Gastrocnemius medialis (tissue), 4 donors: ENCODE results near the gene SLC39A8. TPM values are rescaled to one million over a fixed set of nuclear protein-coding genes. Genes with fewer than 3 reads are reported as not detected.

Experiments
- ATAC-seq, 2 donors: fragments of 150-250 bp; one replicate each; pipeline ENCODE4 v1.9.1; 2016
- DNase-seq, 2 donors: peaks; one replicate each; pipeline ENCODE4 v3.0.0-alpha.2; 2019
- H3K27ac ChIP-seq, 4 donors: fragments of 200-600 bp; sonication (generic); 1 replicate in 1 of 4; 2 replicates in 3 of 4; pipeline ENCODE4 v1.5.1; 2016 to 2018; ENCODE audit warnings: mild to moderate bottlenecking in 2 of 4, moderate library complexity in 1 of 4
- H3K27me3 ChIP-seq, 3 donors: fragments of 200-600 bp; sonication (generic) in 2 of 3; 1 replicate in 1 of 3; 2 replicates in 2 of 3; pipeline versions ENCODE4 v1.5.1 to v1.6.0; 2016 to 2019; ENCODE audit warnings: mild to moderate bottlenecking in 1 of 3, moderate library complexity in 1 of 3
- H3K36me3 ChIP-seq, 2 donors: fragments of 200-600 bp; sonication (generic) in 1 of 2; one replicate each; pipeline ENCODE4 v1.5.1; 2017 to 2018
- H3K4me1 ChIP-seq, 2 donors: fragments of 200-600 bp; sonication (generic) in 1 of 2; one replicate each; pipeline ENCODE4 v1.5.1; 2016 to 2017; ENCODE audit warnings: mild to moderate bottlenecking in 2 of 2
- H3K4me3 ChIP-seq, 4 donors: fragments of 200-600 bp; sonication (generic) in 3 of 4; 1 replicate in 1 of 4; 2 replicates in 3 of 4; pipeline ENCODE4 v1.5.1; 2016 to 2019; ENCODE audit warnings: mild to moderate bottlenecking in 2 of 4
- H3K9me3 ChIP-seq, 3 donors: fragments of 200-600 bp; sonication (generic) in 2 of 3; 1 replicate in 1 of 3; 2 replicates in 2 of 3; pipeline ENCODE4 v1.5.1; 2016 to 2019
- POLR2A ChIP-seq, 2 donors: fragments of 450-650 bp; IDR thresholded peaks; one replicate each; pipeline ENCODE4 v1.6.1; 2017; ENCODE audit warnings: antibody characterized with exemption in 2 of 2, mild to moderate bottlenecking in 2 of 2, moderate library complexity in 2 of 2
- in situ Hi-C, 4 donors: fragments of 200-750 bp; cut with MboI; loops; one replicate each; pipeline versions ENCODE4 v1.15.0 to v1.8.0; 2017; ENCODE audit warnings: low sequenced_read_pairs in 4 of 4
- intact Hi-C: fragments of 100-400 bp; cut with DNase I; formaldehyde crosslinking; loops from one replicate; pipeline ENCODE4 v1.15.1; 2023; ENCODE audit warnings: low total_unique reads
- total RNA-seq, 4 donors: library from RNA; depleted of rRNA; stranded (reverse); fragments of >200 nt; gene quantifications; one replicate each; pipeline versions ENCODE4 v1.1.0 to v1.2.3, GENCODE V29; 2016
- TF ChIP-seq, protein P1 (sequence below), 5 experiments: fragments of 450-650 bp in 3 of 5; fragments of 200-600 bp in 2 of 5; sonication (generic) in 2 of 5; IDR thresholded peaks in 4 of 5; conservative IDR thresholded peaks in 1 of 5; 1 replicate in 4 of 5; 2 replicates in 1 of 5; pipeline ENCODE4 v1.5.1; 2016 to 2019; ENCODE audit warnings: antibody characterized with exemption in 5 of 5, mild to moderate bottlenecking in 3 of 5, moderate library complexity in 3 of 5

SLC39A8 gene
- total RNA-seq, 4 donors from 2014 or later: 1.2 to 1.8 (median 1.7) TPM

DNA sequence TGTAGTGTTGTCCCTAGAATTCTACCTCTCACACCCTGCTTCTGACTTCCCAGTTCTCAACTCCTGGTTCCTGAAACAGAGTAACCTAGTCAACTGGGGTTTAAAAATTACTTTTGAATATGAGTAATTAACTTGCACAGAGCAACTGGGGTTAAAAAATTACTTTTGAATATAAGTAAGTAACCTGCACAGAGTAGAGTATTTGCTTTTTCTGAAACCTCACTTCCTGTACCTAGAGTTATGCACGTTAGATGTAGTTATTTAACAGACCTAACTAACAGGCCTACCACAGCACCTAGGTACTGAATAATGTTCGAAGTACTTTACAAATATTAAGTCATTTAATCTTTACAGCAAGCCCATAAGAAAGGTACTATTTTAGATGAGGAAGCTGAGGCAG is 32.9 kb downstream of the SLC39A8 start:
- in situ Hi-C loops: no loop called here
- DNase-seq: no peak
- TF ChIP-seq, protein P1, sequence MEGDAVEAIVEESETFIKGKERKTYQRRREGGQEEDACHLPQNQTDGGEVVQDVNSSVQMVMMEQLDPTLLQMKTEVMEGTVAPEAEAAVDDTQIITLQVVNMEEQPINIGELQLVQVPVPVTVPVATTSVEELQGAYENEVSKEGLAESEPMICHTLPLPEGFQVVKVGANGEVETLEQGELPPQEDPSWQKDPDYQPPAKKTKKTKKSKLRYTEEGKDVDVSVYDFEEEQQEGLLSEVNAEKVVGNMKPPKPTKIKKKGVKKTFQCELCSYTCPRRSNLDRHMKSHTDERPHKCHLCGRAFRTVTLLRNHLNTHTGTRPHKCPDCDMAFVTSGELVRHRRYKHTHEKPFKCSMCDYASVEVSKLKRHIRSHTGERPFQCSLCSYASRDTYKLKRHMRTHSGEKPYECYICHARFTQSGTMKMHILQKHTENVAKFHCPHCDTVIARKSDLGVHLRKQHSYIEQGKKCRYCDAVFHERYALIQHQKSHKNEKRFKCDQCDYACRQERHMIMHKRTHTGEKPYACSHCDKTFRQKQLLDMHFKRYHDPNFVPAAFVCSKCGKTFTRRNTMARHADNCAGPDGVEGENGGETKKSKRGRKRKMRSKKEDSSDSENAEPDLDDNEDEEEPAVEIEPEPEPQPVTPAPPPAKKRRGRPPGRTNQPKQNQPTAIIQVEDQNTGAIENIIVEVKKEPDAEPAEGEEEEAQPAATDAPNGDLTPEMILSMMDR (IDR thresholded peaks at IDR 0.05 in 4 of 5, conservative IDR thresholded peaks at IDR 0.05 in 1 of 5): no peak
- TF ChIP-seq POLR2A (IDR thresholded peaks at IDR 0.05): no peak
- Histone ChIP-seq H3K27me3 (no peaks in the 10 kb centered on the region), H3K36me3 (no peaks in the 10 kb centered on the region), H3K4me3 (no peak overlapping the region), H3K9me3 (no peaks in the 10 kb centered on the region), H3K4me1 (no peaks in the 10 kb centered on the region), H3K27ac (no peak overlapping the region)
- intact Hi-C loops: no loop called here
- no peak for ATAC-seq

DNA sequence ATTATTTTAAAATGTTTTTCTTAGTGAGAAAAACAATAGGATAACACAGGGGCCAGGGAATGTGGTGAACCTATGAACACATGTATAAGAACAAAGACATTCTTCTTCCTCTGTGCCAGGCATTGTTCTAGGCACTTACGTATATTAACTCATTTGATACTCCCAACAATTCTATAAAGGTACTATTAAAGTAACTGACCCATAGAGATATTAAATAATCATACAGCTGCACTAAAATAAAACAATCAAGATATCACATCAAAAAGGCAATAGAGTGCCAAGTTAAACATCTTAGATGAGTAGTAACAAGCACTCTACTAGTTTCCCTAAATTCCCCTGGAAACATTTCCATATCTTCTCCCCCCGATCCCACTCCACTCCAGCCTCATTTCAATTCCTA is 33.4 kb downstream of the SLC39A8 start:
- Histone ChIP-seq H3K4me1 (no peaks in the 10 kb centered on the region), H3K27ac (no peak overlapping the region), H3K4me3 (no peak overlapping the region), H3K36me3 (no peaks in the 10 kb centered on the region), H3K9me3 (no peaks in the 10 kb centered on the region), H3K27me3 (no peaks in the 10 kb centered on the region)
- no peak for TF ChIP-seq POLR2A (IDR thresholded peaks at IDR 0.05)
- TF ChIP-seq, protein P1 (IDR thresholded peaks at IDR 0.05 in 4 of 5, conservative IDR thresholded peaks at IDR 0.05 in 1 of 5): no peak
- DNase-seq (no peak), ATAC-seq (no peak)
- in situ Hi-C loops (no loop called here), intact Hi-C loops (no loop called here)

DNA sequence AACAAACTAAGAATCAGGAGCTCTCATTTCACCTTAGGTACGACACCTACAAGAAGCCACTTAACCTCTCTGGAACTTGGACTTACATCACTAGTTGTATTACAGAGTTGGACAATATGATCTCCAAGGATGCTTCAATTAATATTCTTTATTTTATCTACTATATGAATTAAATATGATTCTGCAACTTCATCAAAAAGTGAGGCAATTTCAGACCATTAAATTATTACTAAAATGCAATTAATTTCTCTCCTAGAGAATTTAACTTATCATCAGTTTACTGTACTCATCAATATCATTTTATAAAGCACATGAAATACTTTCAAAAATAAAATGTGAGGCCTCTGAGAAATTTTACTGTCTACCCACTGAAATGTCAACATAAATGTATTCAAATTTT is 33.9 kb downstream of the SLC39A8 start:
- H3K4me1 ChIP-seq: no peaks in the 10 kb centered on the region
- no peak overlapping the region for H3K4me3 ChIP-seq
- intact Hi-C loops: no loop called here
- in situ Hi-C loops: no loop called here
- no peak overlapping the region for H3K27ac ChIP-seq
- no peaks in the 10 kb centered on the region for H3K36me3 ChIP-seq
- H3K9me3 ChIP-seq: no peaks in the 10 kb centered on the region
- ATAC-seq (no peak), DNase-seq (no peak)
- no peaks in the 10 kb centered on the region for H3K27me3 ChIP-seq
- TF ChIP-seq, protein P1 (IDR thresholded peaks at IDR 0.05 in 4 of 5, conservative IDR thresholded peaks at IDR 0.05 in 1 of 5): no peak
- no peak for TF ChIP-seq POLR2A (IDR thresholded peaks at IDR 0.05)

DNA sequence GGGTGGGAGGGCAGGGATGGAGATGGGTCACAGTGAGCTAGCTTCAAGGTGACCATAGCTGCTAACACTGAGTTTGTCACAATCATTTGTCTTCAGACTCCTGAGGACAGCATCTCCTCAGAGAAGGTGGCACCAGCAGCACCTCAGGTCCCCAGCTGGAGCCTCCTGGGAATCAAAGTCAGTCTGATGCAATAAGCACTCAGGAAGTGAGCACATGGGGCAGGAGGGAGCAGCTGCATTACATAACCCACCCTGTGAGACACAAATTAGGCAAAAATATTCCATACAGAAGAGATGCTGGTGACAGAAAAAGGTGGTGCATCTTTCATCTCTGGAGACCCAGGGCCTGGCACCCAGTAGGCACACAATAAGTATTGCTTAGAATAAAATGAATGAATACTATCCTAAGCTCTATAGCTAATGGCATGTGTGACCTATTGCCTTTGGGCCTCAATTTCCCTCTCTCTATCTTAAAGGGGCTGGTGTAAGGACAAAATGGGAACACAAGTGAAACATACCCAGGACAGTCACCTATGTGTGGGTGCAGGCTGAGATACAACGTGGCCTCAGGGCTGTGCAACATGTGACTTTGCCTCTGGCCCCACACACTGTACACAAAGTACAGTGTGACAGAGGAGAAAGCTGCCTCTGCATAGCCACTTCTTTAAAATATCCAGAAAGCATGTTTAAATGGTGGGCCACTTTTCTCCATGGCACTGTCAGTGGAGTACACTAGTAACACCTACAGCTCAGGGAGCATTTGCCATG is 37.1 kb downstream of the SLC39A8 start:
- Histone ChIP-seq H3K4me3 (no peak overlapping the region), H3K27me3 (no peaks in the 10 kb centered on the region), H3K9me3 (no peaks in the 10 kb centered on the region), H3K4me1 (no peaks in the 10 kb centered on the region), H3K27ac (no peak overlapping the region), H3K36me3 (no peaks in the 10 kb centered on the region)
- intact Hi-C loops (no loop called here), in situ Hi-C loops (no loop called here)
- DNase-seq (no peak), ATAC-seq (no peak)
- no peak for TF ChIP-seq POLR2A (IDR thresholded peaks at IDR 0.05)
- TF ChIP-seq, protein P1 (IDR thresholded peaks at IDR 0.05 in 4 of 5, conservative IDR thresholded peaks at IDR 0.05 in 1 of 5): no peak

DNA sequence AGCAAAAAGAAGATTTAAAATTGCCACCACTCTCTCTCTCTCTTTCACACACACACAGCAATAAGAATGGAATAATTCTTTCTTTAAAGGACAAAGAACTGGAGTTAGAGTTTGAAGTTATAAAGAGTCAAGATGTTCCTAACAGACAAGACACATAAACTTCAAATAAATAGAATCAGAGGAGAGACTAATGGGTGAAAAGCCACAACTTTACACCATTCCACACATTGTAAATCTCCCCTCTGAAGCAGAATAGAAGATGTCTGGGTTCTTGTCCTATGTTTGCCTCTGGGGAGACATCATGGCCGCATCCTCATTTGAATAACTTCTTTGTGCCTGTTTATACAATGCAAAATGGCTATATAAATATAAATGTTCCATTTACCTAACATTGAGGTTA is 39.6 kb downstream of the SLC39A8 start:
- intact Hi-C loops (no loop called here), in situ Hi-C loops (no loop called here)
- H3K4me3 ChIP-seq: no peak overlapping the region
- TF ChIP-seq POLR2A (IDR thresholded peaks at IDR 0.05): no peak
- TF ChIP-seq, protein P1 (IDR thresholded peaks at IDR 0.05 in 4 of 5, conservative IDR thresholded peaks at IDR 0.05 in 1 of 5): no peak
- H3K27me3 ChIP-seq: no peaks in the 10 kb centered on the region
- DNase-seq (no peak), ATAC-seq (no peak)
- H3K36me3 ChIP-seq: no peaks in the 10 kb centered on the region
- H3K9me3 ChIP-seq: no peaks in the 10 kb centered on the region
- H3K27ac ChIP-seq: no peak overlapping the region
- H3K4me1 ChIP-seq: no peaks in the 10 kb centered on the region
